GM21723 (cell line): Measurements from ENCODE around the gene RNASE2.
"Not testable (repeated sequence)": the region's sequence is repeated elsewhere in the genome, so short reads cannot be mapped to it uniquely, and the experiment has no call there.

Source experiments
- ATAC-seq: cut with Tn5 transposase; IDR thresholded peaks from one replicate; pipeline ENCODE4 v1.9.1; 2021; ENCODE audit warnings: mild to moderate bottlenecking, moderate library complexity; ENCODE audit not compliant: unreplicated experiment

The RNASE2 gene

GRCh38 chr14:20980906-20981305, 25.6 kb downstream of the RNASE2 start:
- ATAC-seq, result no peak

DNA sequence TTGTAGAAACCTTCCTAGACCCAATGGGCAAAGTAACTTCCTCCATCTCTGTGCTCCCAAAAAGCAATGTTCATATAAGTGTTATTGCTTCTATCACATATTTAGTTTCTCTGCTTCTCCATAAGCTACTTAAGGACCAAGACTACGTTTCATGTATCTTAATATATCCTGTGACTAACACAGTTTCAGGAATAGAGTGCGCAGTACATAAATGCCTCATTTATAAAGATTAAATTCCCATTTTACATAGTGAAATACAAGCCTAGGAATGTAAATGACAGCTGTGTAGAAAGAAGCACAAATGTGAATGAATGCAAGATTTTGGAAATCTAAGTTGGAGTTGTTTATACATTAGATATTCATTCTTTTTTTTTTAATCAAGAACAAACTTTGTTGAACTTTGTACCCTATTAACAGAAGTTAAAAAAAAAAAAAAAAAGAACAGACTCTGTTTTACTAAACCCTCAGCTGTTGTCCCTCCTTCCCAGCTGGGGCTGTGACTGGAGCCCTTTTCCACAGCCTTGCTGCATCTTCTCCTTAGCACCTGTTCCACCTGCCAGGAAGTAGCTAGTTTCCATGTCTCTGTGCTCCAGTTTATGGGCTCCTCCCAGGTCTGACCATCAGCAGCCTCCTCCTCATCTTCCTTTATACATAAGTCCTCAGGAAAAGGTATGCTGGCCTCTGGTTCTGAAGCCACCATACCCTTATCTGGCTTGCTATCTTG, 27.5 kb downstream of the RNASE2 start:
- no peak for ATAC-seq

GRCh38 chr14:20985650-20986049, 30.4 kb downstream of the RNASE2 start:
- not testable (repeated sequence) for ATAC-seq

DNA sequence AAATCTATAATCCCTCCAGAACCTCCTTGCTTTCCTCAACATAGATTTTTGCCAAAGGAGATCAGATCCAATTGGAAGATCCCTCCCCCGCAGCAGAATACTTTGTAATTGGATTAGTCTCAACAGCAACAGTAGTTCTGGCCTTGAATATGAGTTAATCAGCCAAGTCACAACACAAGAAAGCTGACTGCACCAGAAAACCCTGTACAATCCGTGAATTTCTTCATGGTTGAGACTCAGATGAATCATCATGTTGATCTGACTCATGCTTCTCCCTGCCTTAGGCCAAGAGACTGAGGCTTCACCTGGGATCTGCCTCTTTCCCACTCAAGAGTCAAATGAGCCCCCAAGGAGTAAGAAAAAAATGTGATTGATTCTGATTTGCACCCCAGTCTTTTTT, 31.5 kb downstream of the RNASE2 start:
- ATAC-seq, result no peak

- ATAC-seq, result no peak
These were observed 33.6 kb downstream of the RNASE2 start for GRCh38 chr14:20988717-20989470.

DNA sequence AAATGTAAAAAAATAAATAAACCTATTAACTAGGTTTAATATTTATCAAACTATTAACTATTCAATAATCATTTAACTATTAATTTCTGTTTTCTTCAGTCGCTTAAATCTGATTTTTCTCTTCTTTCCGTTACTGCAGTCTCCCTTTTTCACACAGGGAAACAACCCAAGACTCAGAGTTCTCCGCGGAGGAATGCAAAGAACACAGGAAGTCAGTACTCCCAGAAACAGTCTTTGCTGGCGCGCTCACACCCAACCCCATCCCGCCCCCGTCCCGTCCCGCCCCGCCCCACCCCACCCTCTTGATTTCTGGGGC, 34.1 kb downstream of the RNASE2 start:
- ATAC-seq, result no peak

DNA sequence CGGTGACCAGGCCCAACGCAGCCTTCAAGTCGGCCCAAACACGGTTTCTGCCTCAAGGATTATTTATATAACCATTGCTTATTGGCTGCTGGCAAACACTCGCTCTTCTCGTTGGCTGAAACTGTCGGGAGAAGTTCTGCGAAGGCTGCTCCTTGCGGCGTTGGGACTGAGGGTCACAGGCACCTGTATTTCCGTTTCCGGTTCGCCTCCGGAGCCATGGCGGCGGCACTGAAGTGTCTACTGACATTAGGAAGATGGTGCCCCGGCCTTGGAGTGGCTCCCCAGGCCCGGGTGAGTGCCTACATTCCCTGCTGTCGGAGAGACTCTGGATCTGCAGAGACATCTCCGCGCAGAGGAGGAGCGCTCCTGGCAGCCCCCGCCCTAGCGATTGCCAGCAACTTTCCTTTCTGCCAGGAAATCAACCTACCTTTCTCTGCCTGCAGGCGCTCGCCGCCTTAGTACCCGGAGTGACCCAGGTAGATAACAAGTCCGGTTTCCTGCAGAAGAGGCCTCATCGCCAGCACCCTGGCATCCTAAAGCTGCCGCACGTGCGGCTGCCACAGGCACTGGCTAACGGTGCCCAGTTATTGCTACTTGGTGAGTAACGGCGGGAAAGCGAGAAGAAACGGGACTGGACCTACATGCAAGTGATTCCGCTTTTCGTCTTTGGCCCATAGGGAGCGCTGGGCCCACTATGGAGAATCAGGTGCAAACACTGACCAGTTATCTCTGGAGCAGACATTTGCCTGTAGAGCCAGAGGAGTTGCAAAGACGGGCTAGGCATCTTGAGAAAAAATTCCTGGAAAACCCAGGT, 34.7 kb downstream of the RNASE2 start, which contains the start of gene METTL17:
Gene METTL17, plus strand, starts transcription at position 194 of the 814 bp plus-strand sequence. Its CDS starts 23 bp downstream, at position 217.
- ATAC-seq, result peak; percentile 93

- ATAC-seq, result no peak
These were observed 41.2 kb downstream of the RNASE2 start for GRCh38 chr14:20996521-20996920.

DNA sequence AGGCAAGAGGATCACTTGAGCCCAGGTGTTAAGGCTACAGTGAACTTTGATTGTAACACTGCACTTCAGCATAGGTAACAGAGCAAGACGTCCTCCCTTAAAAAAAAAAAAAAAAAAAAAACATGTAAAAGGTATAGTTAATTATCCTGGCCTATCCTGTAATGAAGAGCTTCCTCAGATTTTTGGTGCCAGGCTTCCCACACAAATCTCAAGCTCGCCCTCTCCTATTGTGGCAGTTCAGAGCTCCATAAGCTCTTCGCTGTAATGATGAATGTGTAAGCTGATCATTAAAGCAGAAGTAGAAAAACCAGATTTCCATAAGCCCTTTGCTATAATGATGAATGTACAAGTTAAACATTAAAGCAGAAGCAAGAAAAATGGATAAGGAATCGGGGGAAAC, 41.8 kb downstream of the RNASE2 start:
- no peak for ATAC-seq

- no peak for ATAC-seq
These were observed 42.3 kb downstream of the RNASE2 start for GRCh38 chr14:20997564-20997963.

DNA sequence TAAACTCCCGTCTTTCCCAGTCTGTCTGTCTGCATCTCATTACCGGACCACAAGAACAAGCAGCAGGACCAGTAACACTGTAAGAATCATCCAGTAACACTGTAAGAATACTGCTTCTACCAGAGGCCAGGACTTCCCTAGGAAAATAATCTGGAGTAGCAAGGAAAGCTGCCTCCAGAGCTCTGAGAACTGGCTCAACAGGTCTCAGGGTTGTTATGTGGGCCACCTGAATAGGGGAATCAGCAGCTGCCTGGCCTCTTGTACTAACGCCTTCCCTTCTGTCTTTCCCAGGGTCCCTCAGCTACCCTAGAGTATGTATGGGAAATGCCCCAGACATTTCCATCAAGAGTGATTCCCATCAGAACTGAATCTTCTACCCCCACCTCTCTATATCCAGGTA, 42.9 kb downstream of the RNASE2 start:
- no peak for ATAC-seq

- no peak for ATAC-seq
These were observed 43.5 kb downstream of the RNASE2 start, which contains the start of gene SLC39A2 for GRCh38 chr14:20998674-20999366. TSS of gene SLC39A2 (plus strand) at chr14:20999293. CDS start at chr14:20999447, 154 bp downstream.

- ATAC-seq, result no peak
These were observed 44.3 kb downstream of the RNASE2 start for GRCh38 chr14:20999591-20999990.

DNA sequence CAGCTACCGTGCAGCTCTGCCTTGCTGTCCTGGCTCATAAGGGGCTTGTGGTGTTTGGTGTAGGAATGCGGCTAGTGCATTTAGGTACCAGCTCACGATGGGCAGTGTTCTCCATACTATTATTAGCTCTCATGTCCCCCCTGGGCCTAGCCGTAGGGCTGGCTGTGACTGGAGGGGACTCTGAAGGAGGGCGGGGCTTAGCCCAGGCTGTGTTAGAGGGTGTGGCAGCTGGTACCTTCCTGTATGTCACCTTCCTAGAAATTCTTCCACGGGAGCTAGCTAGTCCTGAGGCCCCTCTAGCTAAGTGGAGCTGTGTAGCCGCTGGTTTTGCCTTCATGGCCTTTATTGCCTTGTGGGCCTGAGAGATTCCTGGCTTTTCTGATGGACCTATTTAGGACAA, 45.9 kb downstream of the RNASE2 start:
- no peak for ATAC-seq

- no peak for ATAC-seq
These were observed 48.6 kb downstream of the RNASE2 start for GRCh38 chr14:21003788-21004346.
